ENCODE measurements around the gene HACD1.
A peak's percentile ranks its signal among the peaks of the same experiment; 100 is the strongest.

Gene HACD1

GRCh38 chr10:17617031-17617911 lies at the start of gene HACD1:
Gene HACD1, minus strand, starts transcription at chr10:17617374. Its CDS starts 35 bp downstream, at chr10:17617339.
- TF ChIP-seq CTCF (IDR thresholded peaks at IDR 0.05): peak; percentile 29

- no peak for TF ChIP-seq CTCF (IDR thresholded peaks at IDR 0.05)
These were observed 48.6 kb upstream of the HACD1 start for GRCh38 chr10:17665747-17666146.

- no peak for TF ChIP-seq CTCF (IDR thresholded peaks at IDR 0.05)
These were observed 46.3 kb upstream of the HACD1 start for GRCh38 chr10:17663450-17663849.

GRCh38 chr10:17662193-17663138 lies 45.3 kb upstream of the HACD1 start:
- no peak for TF ChIP-seq CTCF (IDR thresholded peaks at IDR 0.05)

- TF ChIP-seq CTCF (IDR thresholded peaks at IDR 0.05): no peak
These were observed 44.3 kb upstream of the HACD1 start for GRCh38 chr10:17661510-17661909.

GRCh38 chr10:17660921-17661320 lies 43.7 kb upstream of the HACD1 start:
- TF ChIP-seq CTCF (IDR thresholded peaks at IDR 0.05): no peak

GRCh38 chr10:17659365-17659764 lies 42.2 kb upstream of the HACD1 start:
- TF ChIP-seq CTCF (IDR thresholded peaks at IDR 0.05): no peak

All from LNCAP (cell line).